Colonic mucosa (tissue), 4 donors: ENCODE measurements around the gene GALNT15. TPM values are rescaled to one million over a fixed set of nuclear protein-coding genes. Genes with fewer than 3 reads are reported as not detected.

Experiments used
- DNase-seq: peaks from one replicate; pipeline ENCODE4 v3.0.0-alpha.2; 2020
- H3K27ac ChIP-seq: fragments of 200-600 bp; one replicate; pipeline ENCODE4 v1.8.0; 2021
- H3K27me3 ChIP-seq: fragments of 200-600 bp; one replicate; pipeline ENCODE4 v1.8.0; 2021
- H3K36me3 ChIP-seq: fragments of 200-600 bp; one replicate; pipeline ENCODE4 v1.8.0; 2021
- H3K4me1 ChIP-seq: fragments of 200-600 bp; one replicate; pipeline ENCODE4 v1.8.0; 2021; ENCODE audit warnings: mild to moderate bottlenecking
- H3K4me3 ChIP-seq: fragments of 200-600 bp; one replicate; pipeline ENCODE4 v1.8.0; 2021
- H3K9ac ChIP-seq, 2 donors: one replicate each; pipeline ENCODE4 v1.7.0; 2013; ENCODE audit warnings: control low read depth in 2 of 2, low read depth in 2 of 2, low read length in 2 of 2
- H3K9me3 ChIP-seq: fragments of 200-600 bp; one replicate; pipeline ENCODE4 v1.8.0; 2021
- intact Hi-C: fragments of 100-400 bp; cut with DNase I; formaldehyde crosslinking; loops from one replicate; pipeline ENCODE4 v1.14.1; 2022
- total RNA-seq, 2 donors: library from RNA; stranded (reverse); fragmentation: NEBNext Ultra II Directional in 1 of 2; extraction: Animal tissue kit (Norgen Biotek cat#: 25700) in 1 of 2; gene quantifications; one replicate each; pipeline ENCODE4 v1.2.1, GENCODE V29; 2021
- TF ChIP-seq, protein P1 (sequence below): fragments of 200-600 bp; IDR thresholded peaks from one replicate; pipeline ENCODE4 v1.8.0; 2022; ENCODE audit warnings: antibody characterized with exemption, mild to moderate bottlenecking
- donor health status: healthy.
- donor health status: DM: no; HTN: no; CAD: no.
- donor health status: DM: no; HTN: no; CAD: no.

The GALNT15 gene
- total RNA-seq, 2 donors from 2014 or later = 2.1 to 4.5 TPM

DNA sequence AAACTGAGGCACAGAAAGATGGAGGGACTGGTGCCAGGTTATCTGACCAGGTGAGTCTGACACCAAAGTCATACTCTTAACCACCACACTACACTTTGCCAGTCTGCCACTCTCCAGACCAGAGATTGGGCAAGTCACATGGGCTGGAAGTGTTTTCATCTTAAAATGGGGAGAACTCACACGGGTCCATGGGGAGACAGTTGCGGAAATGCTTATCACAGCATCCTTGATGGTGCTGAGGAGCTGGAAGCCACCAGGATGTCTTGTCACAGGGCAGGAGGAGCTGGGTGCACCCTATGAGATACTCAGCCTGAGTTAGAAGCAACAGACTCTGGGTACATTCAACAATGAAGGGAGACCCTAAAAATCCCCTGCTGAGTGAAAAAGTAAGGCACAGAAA is 4.8 kb downstream of the GALNT15 start:
- H3K27ac ChIP-seq = no peak overlapping the region

DNA sequence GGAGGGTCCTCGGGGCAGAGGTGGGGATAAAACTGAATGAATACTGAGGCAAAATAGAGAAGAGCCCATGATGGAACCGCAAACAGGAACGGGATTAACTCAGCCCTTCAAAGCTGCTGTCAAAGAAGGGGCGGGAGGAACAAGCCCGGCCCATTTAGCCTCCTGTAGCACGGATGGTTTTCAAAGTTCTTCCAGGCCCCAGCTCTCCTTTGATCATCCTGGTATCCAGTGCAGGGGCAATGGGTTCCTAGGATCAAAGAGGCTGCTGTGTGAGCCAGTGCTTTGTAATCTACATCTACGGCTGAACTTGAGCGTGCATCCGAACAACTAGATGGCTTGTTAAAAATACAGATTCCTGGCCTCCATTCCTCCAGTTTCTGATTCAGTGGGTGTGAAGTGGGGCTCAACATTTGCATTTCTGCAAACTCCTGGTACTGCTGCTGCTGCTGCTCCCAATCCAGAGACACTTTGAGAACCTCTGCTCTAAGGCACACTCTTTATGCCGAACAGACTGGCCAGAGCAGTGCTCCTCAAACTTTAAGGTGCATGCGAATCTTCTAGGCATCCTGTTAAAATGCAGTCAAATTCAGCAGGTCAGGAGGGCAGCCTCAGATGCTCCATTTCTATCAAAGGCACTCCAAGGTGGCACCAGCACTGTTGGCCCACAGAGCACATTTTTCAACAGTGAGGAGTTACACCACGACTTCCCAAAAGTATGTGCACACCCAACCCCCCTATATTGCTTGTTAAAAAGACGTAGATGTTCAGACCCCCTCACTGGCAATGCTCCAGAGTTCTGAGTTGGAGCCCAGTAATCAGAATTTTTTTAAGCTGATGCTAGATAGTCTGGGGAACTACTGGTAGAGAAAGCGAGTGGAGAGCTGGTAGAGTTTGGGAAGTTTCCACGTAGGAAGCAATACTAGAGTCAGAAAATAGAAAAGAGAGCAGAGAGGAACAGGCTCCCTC is 5.6 kb downstream of the GALNT15 start:
- intact Hi-C loops = loop anchor here (2.0 to 5.0 kb wide), 2 partner anchors 67 to 131 kb away; no protein-coding TSS in a partner anchor
- no peak for DNase-seq
- TF ChIP-seq, protein P1, sequence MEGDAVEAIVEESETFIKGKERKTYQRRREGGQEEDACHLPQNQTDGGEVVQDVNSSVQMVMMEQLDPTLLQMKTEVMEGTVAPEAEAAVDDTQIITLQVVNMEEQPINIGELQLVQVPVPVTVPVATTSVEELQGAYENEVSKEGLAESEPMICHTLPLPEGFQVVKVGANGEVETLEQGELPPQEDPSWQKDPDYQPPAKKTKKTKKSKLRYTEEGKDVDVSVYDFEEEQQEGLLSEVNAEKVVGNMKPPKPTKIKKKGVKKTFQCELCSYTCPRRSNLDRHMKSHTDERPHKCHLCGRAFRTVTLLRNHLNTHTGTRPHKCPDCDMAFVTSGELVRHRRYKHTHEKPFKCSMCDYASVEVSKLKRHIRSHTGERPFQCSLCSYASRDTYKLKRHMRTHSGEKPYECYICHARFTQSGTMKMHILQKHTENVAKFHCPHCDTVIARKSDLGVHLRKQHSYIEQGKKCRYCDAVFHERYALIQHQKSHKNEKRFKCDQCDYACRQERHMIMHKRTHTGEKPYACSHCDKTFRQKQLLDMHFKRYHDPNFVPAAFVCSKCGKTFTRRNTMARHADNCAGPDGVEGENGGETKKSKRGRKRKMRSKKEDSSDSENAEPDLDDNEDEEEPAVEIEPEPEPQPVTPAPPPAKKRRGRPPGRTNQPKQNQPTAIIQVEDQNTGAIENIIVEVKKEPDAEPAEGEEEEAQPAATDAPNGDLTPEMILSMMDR = no peak

More for the DNA sequence above, 4.8 kb downstream of the GALNT15 start:
- Histone ChIP-seq H3K27me3 (no peaks in the 10 kb centered on the region), H3K9ac (no peak overlapping the region), H3K36me3 (no peaks in the 10 kb centered on the region), H3K9me3 (no peaks in the 10 kb centered on the region), H3K4me3 (no peak overlapping the region), H3K4me1 (no peaks in the 10 kb centered on the region)
- no peak for DNase-seq
- TF ChIP-seq, protein P1 = no peak
- intact Hi-C loops = loop anchor here (2.0 to 5.0 kb wide), 2 partner anchors 68 to 130 kb away; no protein-coding TSS in a partner anchor

DNA sequence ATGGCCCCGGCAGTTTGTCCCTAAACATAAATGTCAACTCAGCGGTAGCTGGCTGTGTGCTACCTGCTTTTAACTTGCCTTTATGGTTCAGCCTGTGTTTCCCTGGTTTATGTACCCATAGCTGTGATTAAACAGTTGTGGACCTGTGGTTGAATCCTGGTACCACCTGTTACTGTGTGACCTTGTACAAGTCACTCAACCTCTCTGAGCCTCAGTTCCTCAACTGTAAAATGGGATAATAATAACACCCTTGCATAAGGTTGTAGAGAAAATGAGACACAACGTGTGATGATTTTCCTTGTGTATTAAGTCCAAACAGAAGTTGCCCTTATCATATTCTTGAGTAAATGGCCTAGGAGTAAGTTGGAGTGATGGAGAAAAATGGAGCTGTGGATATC is 6.3 kb downstream of the GALNT15 start:
- H3K9ac ChIP-seq = no peak overlapping the region
- no peaks in the 10 kb centered on the region for H3K4me1 ChIP-seq
- no peaks in the 10 kb centered on the region for H3K36me3 ChIP-seq
- no peak for DNase-seq
- no peak overlapping the region for H3K27ac ChIP-seq
- no peaks in the 10 kb centered on the region for H3K27me3 ChIP-seq
- H3K9me3 ChIP-seq = no peaks in the 10 kb centered on the region
- TF ChIP-seq, protein P1 = no peak
- H3K4me3 ChIP-seq = no peak overlapping the region
- intact Hi-C loops = no loop called here

More for the DNA sequence above, 5.6 kb downstream of the GALNT15 start:
- H3K4me3 ChIP-seq = no peak overlapping the region
- no peaks in the 10 kb centered on the region for H3K4me1 ChIP-seq
- no peak overlapping the region for H3K9ac ChIP-seq
- no peaks in the 10 kb centered on the region for H3K9me3 ChIP-seq
- H3K36me3 ChIP-seq = no peaks in the 10 kb centered on the region
- no peak overlapping the region for H3K27ac ChIP-seq
- H3K27me3 ChIP-seq = no peaks in the 10 kb centered on the region

DNA sequence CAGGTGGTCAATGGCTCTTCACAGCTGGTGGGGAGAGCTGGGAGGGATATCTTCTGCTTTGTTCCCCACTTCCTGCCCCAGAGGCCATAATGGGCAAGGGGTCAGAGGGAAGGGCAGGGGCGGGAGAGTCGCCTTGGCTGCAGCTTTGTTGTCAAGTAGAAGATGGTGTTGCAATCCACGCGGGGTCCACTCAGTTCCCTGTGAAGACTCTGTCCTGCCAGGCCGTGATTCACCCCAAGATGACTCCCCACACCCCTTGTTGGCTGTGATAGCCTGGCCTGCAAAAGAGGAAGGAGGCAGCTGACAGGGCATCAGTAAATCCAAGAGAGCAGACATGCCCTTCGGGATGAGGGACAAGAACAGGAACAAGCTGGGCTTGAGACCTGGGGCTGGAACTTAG is 6.9 kb downstream of the GALNT15 start:
- no peak overlapping the region for H3K27ac ChIP-seq
- intact Hi-C loops = no loop called here

DNA sequence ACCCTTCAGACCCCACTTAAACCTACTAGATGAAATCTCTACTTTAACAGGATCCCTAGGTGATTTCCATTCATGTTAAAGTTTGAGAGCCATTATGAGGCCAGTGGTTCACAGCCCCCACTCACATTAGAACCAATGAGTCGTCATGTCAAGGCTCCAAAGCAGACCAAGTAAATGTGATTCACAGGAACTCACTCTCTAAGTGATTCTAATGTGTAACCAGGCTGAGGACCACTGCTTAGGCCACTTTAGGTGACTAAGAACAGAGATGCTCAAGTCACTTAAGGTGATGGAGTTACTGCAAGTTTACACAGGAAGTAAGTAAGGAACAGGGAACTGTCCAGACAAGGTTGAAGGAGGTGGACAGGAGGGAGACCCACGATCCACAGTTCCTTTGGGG is 7.7 kb downstream of the GALNT15 start:
- TF ChIP-seq, protein P1 = no peak
- no peak overlapping the region for H3K9ac ChIP-seq
- intact Hi-C loops = no loop called here
- no peaks in the 10 kb centered on the region for H3K27me3 ChIP-seq
- no peak for DNase-seq
- H3K36me3 ChIP-seq = no peaks in the 10 kb centered on the region
- no peak overlapping the region for H3K27ac ChIP-seq
- no peaks in the 10 kb centered on the region for H3K9me3 ChIP-seq
- H3K4me1 ChIP-seq = no peaks in the 10 kb centered on the region
- no peak overlapping the region for H3K4me3 ChIP-seq

More for the DNA sequence above, 6.9 kb downstream of the GALNT15 start:
- H3K4me3 ChIP-seq = no peak overlapping the region
- no peaks in the 10 kb centered on the region for H3K9me3 ChIP-seq
- DNase-seq = peak; percentile 33
- H3K27me3 ChIP-seq = no peaks in the 10 kb centered on the region
- no peak overlapping the region for H3K9ac ChIP-seq
- no peaks in the 10 kb centered on the region for H3K36me3 ChIP-seq
- H3K4me1 ChIP-seq = no peaks in the 10 kb centered on the region
- TF ChIP-seq, protein P1 = no peak
